HCT116 (cell line): ENCODE results near the gene SLC35B2.

Experiments
- EGR1 ChIP-seq: IDR thresholded peaks from 2 replicates; pipeline ENCODE4 v1.6.1; 2012; ENCODE audit warnings: low read depth
- EZH2 ChIP-seq: fragments of 200-600 bp; sonication (generic); IDR thresholded peaks from 2 replicates; pipeline ENCODE4 v1.6.1; 2017; ENCODE audit warnings: antibody characterized with exemption, mixed run types
- EZH2phosphoT487 ChIP-seq: fragments of 200-600 bp; IDR thresholded peaks from 2 replicates; pipeline ENCODE4 v1.6.1; 2018; ENCODE audit warnings: antibody characterized with exemption, borderline replicate concordance
- JUND ChIP-seq: IDR thresholded peaks from 2 replicates; pipeline ENCODE4 v1.6.1; 2012
- POLR2A ChIP-seq: IDR thresholded peaks from 2 replicates; pipeline ENCODE4 v1.7.0; 2011; ENCODE audit warnings: borderline replicate concordance; ENCODE audit not compliant: insufficient read depth, insufficient read length; ENCODE audit errors: extremely low read depth
- POLR2AphosphoS5 ChIP-seq: IDR thresholded peaks from 2 replicates; pipeline ENCODE4 v1.6.1; 2011; ENCODE audit warnings: mild to moderate bottlenecking, low read depth, low read length, moderate library complexity
- RAD21 ChIP-seq: IDR thresholded peaks from 2 replicates; pipeline ENCODE4 v1.6.1; 2012; ENCODE audit warnings: low read depth, mild to moderate bottlenecking
- SP1 ChIP-seq: IDR thresholded peaks from 2 replicates; pipeline ENCODE4 v1.6.1; 2012; ENCODE audit warnings: low read depth
- TCF7L2 ChIP-seq: IDR thresholded peaks from 2 replicates; pipeline ENCODE4 v1.7.0; 2011; ENCODE audit warnings: borderline replicate concordance, inconsistent platforms; ENCODE audit not compliant: insufficient read depth, insufficient read length; ENCODE audit errors: extremely low read depth
- TF ChIP-seq, protein P1 (sequence below): IDR thresholded peaks from 2 replicates; pipeline ENCODE4 v1.6.1; 2012
- TF ChIP-seq, protein P2 (sequence below), 3 experiments: fragments of 200-600 bp in 1 of 3; sonication (generic) in 1 of 3; IDR thresholded peaks in 2 of 3; conservative IDR thresholded peaks in 1 of 3; 2 replicates each; pipeline ENCODE4 v1.5.1; 2012 to 2017; ENCODE audit warnings: low read depth in 2 of 3, low read length in 2 of 3, antibody characterized with exemption in 1 of 3, borderline replicate concordance in 1 of 3, control low read depth in 1 of 3, mild to moderate bottlenecking in 1 of 3, mixed read lengths in 1 of 3, mixed run types in 1 of 3, moderate library complexity in 1 of 3; ENCODE audit not compliant: insufficient read depth in 1 of 3
- TF ChIP-seq, protein P3 (sequence below): IDR thresholded peaks from 2 replicates; pipeline ENCODE4 v1.6.1; 2012
- TF ChIP-seq, protein P4 (sequence below): IDR thresholded peaks from 2 replicates; pipeline ENCODE4 v1.6.1; 2012; ENCODE audit warnings: low read depth
- TF ChIP-seq, protein P5 (sequence below): IDR thresholded peaks from 2 replicates; pipeline ENCODE4 v1.6.1; 2011; ENCODE audit warnings: mild to moderate bottlenecking, low read length, moderate library complexity; ENCODE audit not compliant: insufficient replicate concordance; ENCODE audit errors: extremely low read depth

DNA sequence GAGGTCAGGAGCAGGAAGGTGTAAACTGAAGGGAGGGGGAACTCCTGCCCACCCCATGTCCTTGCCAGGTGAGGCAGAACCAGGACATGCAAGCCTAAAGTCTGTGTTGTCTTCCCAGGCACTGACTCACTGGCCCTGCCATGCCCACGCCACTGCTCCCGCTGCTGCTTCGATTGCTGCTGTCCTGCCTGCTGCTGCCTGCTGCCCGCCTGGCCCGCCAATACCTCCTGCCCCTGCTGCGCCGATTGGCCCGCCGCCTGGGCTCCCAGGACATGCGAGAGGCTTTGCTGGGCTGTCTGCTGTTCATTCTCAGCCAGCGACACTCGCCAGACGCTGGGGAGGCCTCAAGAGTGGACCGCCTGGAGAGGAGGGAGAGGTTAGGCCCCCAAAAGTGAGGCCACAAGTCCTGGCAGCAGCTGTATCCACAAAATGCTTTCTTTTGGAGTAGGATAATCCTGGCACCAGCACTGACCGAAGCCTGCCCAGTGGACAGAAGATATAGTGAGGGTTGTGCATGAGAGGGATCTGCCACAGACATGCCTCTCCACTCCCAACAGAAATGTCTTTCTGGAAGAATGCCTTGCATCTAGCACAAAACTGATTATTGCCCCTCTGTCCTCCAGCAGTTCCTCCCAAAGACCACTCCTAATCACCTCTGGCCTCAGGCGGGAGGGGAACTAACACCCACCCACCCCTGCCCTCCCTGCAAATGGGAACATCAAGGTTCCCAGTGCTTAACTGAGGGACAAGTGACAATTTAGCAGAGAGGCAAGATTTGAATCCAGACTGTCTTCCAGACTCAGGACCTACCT, 39.8 kb downstream of the SLC35B2 start:
- TF ChIP-seq, protein P1, sequence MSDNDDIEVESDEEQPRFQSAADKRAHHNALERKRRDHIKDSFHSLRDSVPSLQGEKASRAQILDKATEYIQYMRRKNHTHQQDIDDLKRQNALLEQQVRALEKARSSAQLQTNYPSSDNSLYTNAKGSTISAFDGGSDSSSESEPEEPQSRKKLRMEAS, result no peak
- no peak for TF ChIP-seq EGR1
- no peak for TF ChIP-seq RAD21
- TF ChIP-seq, protein P2, sequence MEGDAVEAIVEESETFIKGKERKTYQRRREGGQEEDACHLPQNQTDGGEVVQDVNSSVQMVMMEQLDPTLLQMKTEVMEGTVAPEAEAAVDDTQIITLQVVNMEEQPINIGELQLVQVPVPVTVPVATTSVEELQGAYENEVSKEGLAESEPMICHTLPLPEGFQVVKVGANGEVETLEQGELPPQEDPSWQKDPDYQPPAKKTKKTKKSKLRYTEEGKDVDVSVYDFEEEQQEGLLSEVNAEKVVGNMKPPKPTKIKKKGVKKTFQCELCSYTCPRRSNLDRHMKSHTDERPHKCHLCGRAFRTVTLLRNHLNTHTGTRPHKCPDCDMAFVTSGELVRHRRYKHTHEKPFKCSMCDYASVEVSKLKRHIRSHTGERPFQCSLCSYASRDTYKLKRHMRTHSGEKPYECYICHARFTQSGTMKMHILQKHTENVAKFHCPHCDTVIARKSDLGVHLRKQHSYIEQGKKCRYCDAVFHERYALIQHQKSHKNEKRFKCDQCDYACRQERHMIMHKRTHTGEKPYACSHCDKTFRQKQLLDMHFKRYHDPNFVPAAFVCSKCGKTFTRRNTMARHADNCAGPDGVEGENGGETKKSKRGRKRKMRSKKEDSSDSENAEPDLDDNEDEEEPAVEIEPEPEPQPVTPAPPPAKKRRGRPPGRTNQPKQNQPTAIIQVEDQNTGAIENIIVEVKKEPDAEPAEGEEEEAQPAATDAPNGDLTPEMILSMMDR (IDR thresholded peaks at IDR 0.05 in 2 of 3, conservative IDR thresholded peaks at IDR 0.05 in 1 of 3; ENCODE audit: borderline replicate concordance in 1 of 3, insufficient read depth in 1 of 3, low read depth in 2 of 3, low read length in 2 of 3), result no peak
- TF ChIP-seq TCF7L2, result no peak
- no peak for TF ChIP-seq EZH2phosphoT487
- no peak for TF ChIP-seq EZH2
- TF ChIP-seq, protein P3, sequence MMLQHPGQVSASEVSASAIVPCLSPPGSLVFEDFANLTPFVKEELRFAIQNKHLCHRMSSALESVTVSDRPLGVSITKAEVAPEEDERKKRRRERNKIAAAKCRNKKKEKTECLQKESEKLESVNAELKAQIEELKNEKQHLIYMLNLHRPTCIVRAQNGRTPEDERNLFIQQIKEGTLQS, result no peak
- TF ChIP-seq, protein P4, sequence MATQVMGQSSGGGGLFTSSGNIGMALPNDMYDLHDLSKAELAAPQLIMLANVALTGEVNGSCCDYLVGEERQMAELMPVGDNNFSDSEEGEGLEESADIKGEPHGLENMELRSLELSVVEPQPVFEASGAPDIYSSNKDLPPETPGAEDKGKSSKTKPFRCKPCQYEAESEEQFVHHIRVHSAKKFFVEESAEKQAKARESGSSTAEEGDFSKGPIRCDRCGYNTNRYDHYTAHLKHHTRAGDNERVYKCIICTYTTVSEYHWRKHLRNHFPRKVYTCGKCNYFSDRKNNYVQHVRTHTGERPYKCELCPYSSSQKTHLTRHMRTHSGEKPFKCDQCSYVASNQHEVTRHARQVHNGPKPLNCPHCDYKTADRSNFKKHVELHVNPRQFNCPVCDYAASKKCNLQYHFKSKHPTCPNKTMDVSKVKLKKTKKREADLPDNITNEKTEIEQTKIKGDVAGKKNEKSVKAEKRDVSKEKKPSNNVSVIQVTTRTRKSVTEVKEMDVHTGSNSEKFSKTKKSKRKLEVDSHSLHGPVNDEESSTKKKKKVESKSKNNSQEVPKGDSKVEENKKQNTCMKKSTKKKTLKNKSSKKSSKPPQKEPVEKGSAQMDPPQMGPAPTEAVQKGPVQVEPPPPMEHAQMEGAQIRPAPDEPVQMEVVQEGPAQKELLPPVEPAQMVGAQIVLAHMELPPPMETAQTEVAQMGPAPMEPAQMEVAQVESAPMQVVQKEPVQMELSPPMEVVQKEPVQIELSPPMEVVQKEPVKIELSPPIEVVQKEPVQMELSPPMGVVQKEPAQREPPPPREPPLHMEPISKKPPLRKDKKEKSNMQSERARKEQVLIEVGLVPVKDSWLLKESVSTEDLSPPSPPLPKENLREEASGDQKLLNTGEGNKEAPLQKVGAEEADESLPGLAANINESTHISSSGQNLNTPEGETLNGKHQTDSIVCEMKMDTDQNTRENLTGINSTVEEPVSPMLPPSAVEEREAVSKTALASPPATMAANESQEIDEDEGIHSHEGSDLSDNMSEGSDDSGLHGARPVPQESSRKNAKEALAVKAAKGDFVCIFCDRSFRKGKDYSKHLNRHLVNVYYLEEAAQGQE, result no peak
- TF ChIP-seq JUND, result no peak
- TF ChIP-seq POLR2A, result no peak
- TF ChIP-seq POLR2AphosphoS5, result no peak
- TF ChIP-seq, protein P5, sequence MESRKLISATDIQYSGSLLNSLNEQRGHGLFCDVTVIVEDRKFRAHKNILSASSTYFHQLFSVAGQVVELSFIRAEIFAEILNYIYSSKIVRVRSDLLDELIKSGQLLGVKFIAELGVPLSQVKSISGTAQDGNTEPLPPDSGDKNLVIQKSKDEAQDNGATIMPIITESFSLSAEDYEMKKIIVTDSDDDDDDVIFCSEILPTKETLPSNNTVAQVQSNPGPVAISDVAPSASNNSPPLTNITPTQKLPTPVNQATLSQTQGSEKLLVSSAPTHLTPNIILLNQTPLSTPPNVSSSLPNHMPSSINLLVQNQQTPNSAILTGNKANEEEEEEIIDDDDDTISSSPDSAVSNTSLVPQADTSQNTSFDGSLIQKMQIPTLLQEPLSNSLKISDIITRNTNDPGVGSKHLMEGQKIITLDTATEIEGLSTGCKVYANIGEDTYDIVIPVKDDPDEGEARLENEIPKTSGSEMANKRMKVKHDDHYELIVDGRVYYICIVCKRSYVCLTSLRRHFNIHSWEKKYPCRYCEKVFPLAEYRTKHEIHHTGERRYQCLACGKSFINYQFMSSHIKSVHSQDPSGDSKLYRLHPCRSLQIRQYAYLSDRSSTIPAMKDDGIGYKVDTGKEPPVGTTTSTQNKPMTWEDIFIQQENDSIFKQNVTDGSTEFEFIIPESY, result no peak
- no peak for TF ChIP-seq SP1
